ENCODE measurements around the gene COX8A.

COX8A gene

GRCh38 chr11:64022125-64022784 is 47.8 kb downstream of the COX8A start:
- DNase-seq, result no peak

- no peak for DNase-seq
Measured at GRCh38 chr11:64023712-64024710, 49.6 kb downstream of the COX8A start.

DNA sequence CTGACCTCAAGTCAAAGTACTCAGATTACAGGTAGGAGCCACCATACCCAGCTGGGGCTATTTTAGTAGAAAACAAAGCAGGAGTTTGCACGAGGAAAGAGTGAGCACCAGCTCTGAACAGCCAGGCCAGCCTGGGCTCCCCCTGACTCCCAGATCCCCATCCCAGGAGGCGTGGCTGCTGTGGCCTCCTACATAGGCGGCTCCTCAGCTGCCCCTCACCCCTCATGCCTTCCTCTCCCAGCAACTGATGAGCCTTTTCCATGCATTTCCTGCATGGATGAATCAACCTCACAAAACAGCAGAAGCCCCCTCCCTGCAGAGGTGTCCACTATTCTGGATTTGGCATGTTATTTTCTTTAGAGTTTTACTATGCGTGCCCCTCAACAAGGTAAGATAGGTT is 50.8 kb downstream of the COX8A start:
- no peak for DNase-seq
